Spleen (tissue), 7 donors: ENCODE results near the gene DUSP6.

ENCODE experiments used
- POLR2A ChIP-seq, 3 donors: fragments of 450-650 bp; IDR thresholded peaks; one replicate each; pipeline ENCODE4 v1.5.1; 2017; ENCODE audit warnings: antibody characterized with exemption in 3 of 3, mild to moderate bottlenecking in 1 of 3
- POLR2AphosphoS5 ChIP-seq, 3 donors: sonication (generic); formaldehyde crosslinking; IDR thresholded peaks; one replicate each; pipeline ENCODE4 v1.5.1; 2017; ENCODE audit warnings: antibody characterized with exemption in 3 of 3
- TF ChIP-seq, protein P1 (sequence below), 11 experiments: fragments of 200-600 bp in 7 of 11; fragments of 450-650 bp in 4 of 11; sonication (generic) in 4 of 11; IDR thresholded peaks in 8 of 11; conservative IDR thresholded peaks in 3 of 11; 1 replicate in 7 of 11; 2 replicates in 4 of 11; pipeline versions ENCODE4 v1.4.0 to v1.8.0; 2016 to 2021; ENCODE audit warnings: antibody characterized with exemption in 11 of 11, inconsistent platforms in 4 of 11, mild to moderate bottlenecking in 1 of 11
- donor health status: DM: no; HTN: no; CAD: no; lungs with moderate emphysema.
- donor health status: DM: no; HTN: no; CAD: no.
- donor health status: DM: no; HTN: no; CAD: no.

DNA sequence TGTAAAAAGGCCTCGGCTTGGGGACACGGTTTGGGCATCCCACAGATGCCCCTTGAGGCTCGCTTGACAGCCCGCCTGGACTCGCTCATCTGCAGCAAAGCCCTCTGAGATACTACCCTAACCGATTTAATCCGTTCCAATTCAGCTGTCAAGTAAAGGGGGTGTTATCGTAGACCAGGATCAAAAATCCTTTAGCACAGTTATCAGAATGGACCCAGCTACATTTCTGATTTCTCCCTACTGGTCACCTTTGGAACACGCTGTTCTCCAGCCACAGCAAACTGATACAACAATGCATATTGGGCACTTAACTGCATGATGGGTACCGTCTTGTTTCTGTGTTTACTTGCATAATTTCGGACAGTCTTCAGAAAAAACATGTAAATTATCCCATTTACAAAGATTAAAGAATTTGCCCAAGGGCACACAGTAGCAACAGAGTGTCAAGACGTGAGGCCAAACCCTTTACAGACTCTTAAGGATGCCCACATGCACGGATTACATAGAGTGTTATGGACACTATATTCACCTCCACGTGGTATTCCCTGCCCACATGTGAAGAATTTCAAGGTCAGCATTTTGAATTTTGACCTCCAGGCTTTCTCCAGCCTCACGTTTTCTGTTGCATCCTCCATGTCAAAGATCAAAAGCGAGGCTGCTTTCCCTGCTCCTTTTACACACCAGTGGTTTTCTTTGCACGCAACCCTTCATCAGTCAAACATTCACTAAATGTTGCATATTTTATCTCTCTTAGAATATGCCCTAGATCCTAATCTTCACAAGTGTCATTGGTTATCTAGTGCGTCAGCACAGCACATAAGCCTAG is 3.2 kb upstream of the DUSP6 start:
- TF ChIP-seq, protein P1, sequence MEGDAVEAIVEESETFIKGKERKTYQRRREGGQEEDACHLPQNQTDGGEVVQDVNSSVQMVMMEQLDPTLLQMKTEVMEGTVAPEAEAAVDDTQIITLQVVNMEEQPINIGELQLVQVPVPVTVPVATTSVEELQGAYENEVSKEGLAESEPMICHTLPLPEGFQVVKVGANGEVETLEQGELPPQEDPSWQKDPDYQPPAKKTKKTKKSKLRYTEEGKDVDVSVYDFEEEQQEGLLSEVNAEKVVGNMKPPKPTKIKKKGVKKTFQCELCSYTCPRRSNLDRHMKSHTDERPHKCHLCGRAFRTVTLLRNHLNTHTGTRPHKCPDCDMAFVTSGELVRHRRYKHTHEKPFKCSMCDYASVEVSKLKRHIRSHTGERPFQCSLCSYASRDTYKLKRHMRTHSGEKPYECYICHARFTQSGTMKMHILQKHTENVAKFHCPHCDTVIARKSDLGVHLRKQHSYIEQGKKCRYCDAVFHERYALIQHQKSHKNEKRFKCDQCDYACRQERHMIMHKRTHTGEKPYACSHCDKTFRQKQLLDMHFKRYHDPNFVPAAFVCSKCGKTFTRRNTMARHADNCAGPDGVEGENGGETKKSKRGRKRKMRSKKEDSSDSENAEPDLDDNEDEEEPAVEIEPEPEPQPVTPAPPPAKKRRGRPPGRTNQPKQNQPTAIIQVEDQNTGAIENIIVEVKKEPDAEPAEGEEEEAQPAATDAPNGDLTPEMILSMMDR (IDR thresholded peaks at IDR 0.05 in 8 of 11, conservative IDR thresholded peaks at IDR 0.05 in 3 of 11) = no peak
- no peak for TF ChIP-seq POLR2A (IDR thresholded peaks at IDR 0.05)
- TF ChIP-seq POLR2AphosphoS5 (IDR thresholded peaks at IDR 0.05) = no peak
